HCT116 (cell line): ENCODE data around the gene PVR. TPM values are rescaled to one million over a fixed set of nuclear protein-coding genes. Genes with fewer than 3 reads are reported as not detected.

Source experiments
- ATAC-seq: fragments of 200-7000 bp; cut with Tn5 transposase; 2 replicates; pipeline ENCODE4 v1.9.1; 2020; ENCODE audit warnings: mild to moderate bottlenecking, moderate library complexity
- BruUV-seq: library from RNA; stranded (reverse); fragments of 400-500 nt; replicated peaks from 2 replicates; lab custom pipeline; 2021; lab: Mats Ljungman, UMichigan
- CTCF ChIA-PET: fragments of 300-600 bp; sonication (Branson Sonifier 250); formaldehyde crosslinking; loops from one replicate; lab custom pipeline; 2021; ENCODE audit warnings: antibody characterized with exemption; lab: Charles Lee
- POLR2A ChIA-PET: fragments of 300-600, 350-600 bp; sonication (Branson Sonifier 250); formaldehyde crosslinking; loops from one replicate; lab custom pipeline; 2021; ENCODE audit warnings: antibody characterized with exemption; lab: Charles Lee
- RAD21 ChIA-PET, 2 experiments: fragments of 300-600 bp; sonication (Branson Sonifier 250); formaldehyde crosslinking; loops; one replicate each; lab custom pipeline; 2023; ENCODE audit warnings: low total read pairs in 2 of 2; ENCODE audit not compliant: uncharacterized antibody in 2 of 2, unreplicated experiment in 2 of 2, low non-redundant PET in 1 of 2; lab: Charles Lee
- DNase-seq: peaks from one replicate; pipeline ENCODE4 v3.0.0-alpha.2; 2010; ENCODE audit warnings: low read depth, low spot score
- H2AFZ ChIP-seq: fragments of 200-600 bp; shearing (Covaris generic), sonication (generic); 2 replicates; pipeline ENCODE4 v1.6.1; 2017; ENCODE audit warnings: low read depth, mixed run types, mixed read lengths, antibody characterized with exemption, low read length; ENCODE audit not compliant: poor library complexity, severe bottlenecking
- H3K27ac ChIP-seq: 2 replicates; pipeline ENCODE4 v1.5.1; 2012; ENCODE audit warnings: low read depth, low read length
- H3K27me3 ChIP-seq: fragments of 200-600 bp; sonication (generic); 2 replicates; pipeline ENCODE4 v1.6.1; 2016; ENCODE audit warnings: mixed run types, low read length, mixed read lengths; ENCODE audit not compliant: insufficient read depth
- H3K36me3 ChIP-seq, 2 experiments: fragments of 200-500 bp in 1 of 2; fragments of 200-600 bp in 1 of 2; sonication (Bioruptor generic) in 1 of 2; sonication (generic) in 1 of 2; 2 replicates each; pipeline versions ENCODE4 v1.5.1 to v1.6.1; 2014 to 2016; ENCODE audit warnings: low read length in 2 of 2, inconsistent platforms in 1 of 2, mixed read lengths in 1 of 2, mixed run types in 1 of 2; ENCODE audit not compliant: insufficient read depth in 2 of 2, control insufficient read depth in 1 of 2
- H3K4me1 ChIP-seq, 2 experiments: fragments of 200-600 bp in 1 of 2; sonication (generic) in 1 of 2; 2 replicates each; pipeline versions ENCODE4 v1.5.1 to v1.6.1; 2012 to 2017; ENCODE audit warnings: low read length in 2 of 2, inconsistent platforms in 1 of 2, mild to moderate bottlenecking in 1 of 2, mixed read lengths in 1 of 2, mixed run types in 1 of 2, moderate library complexity in 1 of 2; ENCODE audit not compliant: insufficient read depth in 2 of 2, control insufficient read depth in 1 of 2
- H3K4me2 ChIP-seq: fragments of 200-600 bp; sonication (generic); 2 replicates; pipeline ENCODE4 v1.6.1; 2017; ENCODE audit warnings: mixed run types, low read length, mixed read lengths
- H3K4me3 ChIP-seq, 2 experiments: fragments of 200-600 bp in 1 of 2; sonication (generic) in 1 of 2; replicated peaks in 1 of 2; 2 replicates each; pipeline ENCODE4 v1.5.1; 2011 to 2016; ENCODE audit warnings: low read length in 2 of 2, control low read depth in 1 of 2, low read depth in 1 of 2, mild to moderate bottlenecking in 1 of 2, mixed read lengths in 1 of 2, mixed run types in 1 of 2
- H3K79me2 ChIP-seq: fragments of 200-600 bp; sonication (generic); 2 replicates; pipeline ENCODE4 v1.6.1; 2017; ENCODE audit warnings: mild to moderate bottlenecking, mixed run types, low read length, moderate library complexity, mixed read lengths; ENCODE audit not compliant: insufficient read depth
- H3K9ac ChIP-seq: fragments of 200-600 bp; sonication (generic); 2 replicates; pipeline ENCODE4 v1.6.1; 2016; ENCODE audit warnings: low read length, mixed read lengths
- H3K9me2 ChIP-seq: fragments of 200-600 bp; sonication (generic), shearing (Covaris generic); 2 replicates; pipeline ENCODE4 v1.6.1; 2017; ENCODE audit warnings: mixed run types, mild to moderate bottlenecking, moderate library complexity; ENCODE audit not compliant: insufficient read depth
- H3K9me3 ChIP-seq, 2 experiments: fragments of 200-500 bp in 1 of 2; fragments of 200-600 bp in 1 of 2; sonication (Bioruptor generic) in 1 of 2; sonication (generic) in 1 of 2; 2 replicates each; pipeline ENCODE4 v1.6.1; 2014 to 2017; ENCODE audit warnings: low read length in 2 of 2, mixed read lengths in 2 of 2, inconsistent platforms in 1 of 2, low read depth in 1 of 2, mild to moderate bottlenecking in 1 of 2, mixed run types in 1 of 2, moderate library complexity in 1 of 2; ENCODE audit not compliant: control insufficient read depth in 1 of 2, insufficient read depth in 1 of 2
- H4K20me1 ChIP-seq: fragments of 200-600 bp; sonication (generic), shearing (Covaris generic); 2 replicates; pipeline ENCODE4 v1.6.1; 2017; ENCODE audit warnings: mixed run types, mild to moderate bottlenecking, moderate library complexity; ENCODE audit not compliant: insufficient read depth
- CBX3 ChIP-seq: IDR thresholded peaks from 2 replicates; pipeline ENCODE4 v1.6.1; 2012; ENCODE audit warnings: low read depth
- CEBPB ChIP-seq: IDR thresholded peaks from 2 replicates; pipeline ENCODE4 v1.6.1; 2012; ENCODE audit warnings: low read depth
- EGR1 ChIP-seq: IDR thresholded peaks from 2 replicates; pipeline ENCODE4 v1.6.1; 2012; ENCODE audit warnings: low read depth
- JUND ChIP-seq: IDR thresholded peaks from 2 replicates; pipeline ENCODE4 v1.6.1; 2012
- POLR2A ChIP-seq: IDR thresholded peaks from 2 replicates; pipeline ENCODE4 v1.7.0; 2011; ENCODE audit warnings: borderline replicate concordance; ENCODE audit not compliant: insufficient read depth, insufficient read length; ENCODE audit errors: extremely low read depth
- POLR2AphosphoS5 ChIP-seq: IDR thresholded peaks from 2 replicates; pipeline ENCODE4 v1.6.1; 2011; ENCODE audit warnings: mild to moderate bottlenecking, low read depth, low read length, moderate library complexity
- RAD21 ChIP-seq: IDR thresholded peaks from 2 replicates; pipeline ENCODE4 v1.6.1; 2012; ENCODE audit warnings: low read depth, mild to moderate bottlenecking
- SIN3A ChIP-seq: IDR thresholded peaks from 2 replicates; pipeline ENCODE4 v1.6.1; 2012; ENCODE audit warnings: low read depth
- SRF ChIP-seq: IDR thresholded peaks from 2 replicates; pipeline ENCODE4 v1.6.1; 2012; ENCODE audit warnings: low read depth
- YY1 ChIP-seq: IDR thresholded peaks from 2 replicates; pipeline ENCODE4 v1.6.1; 2011; ENCODE audit warnings: low read length, low read depth, moderate library complexity, mild to moderate bottlenecking; ENCODE audit not compliant: insufficient replicate concordance; ENCODE audit errors: extremely low read depth
- ZNF274 ChIP-seq: fragments of 200-500 bp; sonication (Bioruptor generic); IDR thresholded peaks from 2 replicates; pipeline ENCODE4 v1.6.1; 2014; ENCODE audit warnings: mild to moderate bottlenecking, low read depth, low read length, inconsistent platforms
- intact Hi-C: fragments of 100-400 bp; cut with micrococcal nuclease; formaldehyde crosslinking; loops from 2 replicates; pipeline ENCODE4 v1.10.0; 2022
- total RNA-seq: library from RNA; stranded (reverse); gene quantifications from one replicate; pipeline ENCODE4 v1.2.1, GENCODE V29; 2021; ENCODE audit not compliant: unreplicated experiment
- TF ChIP-seq, protein P1 (sequence below): IDR thresholded peaks from 2 replicates; pipeline ENCODE4 v1.6.1; 2011; ENCODE audit warnings: mild to moderate bottlenecking, low read length, moderate library complexity; ENCODE audit not compliant: insufficient replicate concordance; ENCODE audit errors: extremely low read depth
- TF ChIP-seq, protein P2 (sequence below): IDR thresholded peaks from 2 replicates; pipeline ENCODE4 v1.6.1; 2012

Gene PVR
- total RNA-seq, 1 experiment from 2014 or later: 62.0 TPM

DNA sequence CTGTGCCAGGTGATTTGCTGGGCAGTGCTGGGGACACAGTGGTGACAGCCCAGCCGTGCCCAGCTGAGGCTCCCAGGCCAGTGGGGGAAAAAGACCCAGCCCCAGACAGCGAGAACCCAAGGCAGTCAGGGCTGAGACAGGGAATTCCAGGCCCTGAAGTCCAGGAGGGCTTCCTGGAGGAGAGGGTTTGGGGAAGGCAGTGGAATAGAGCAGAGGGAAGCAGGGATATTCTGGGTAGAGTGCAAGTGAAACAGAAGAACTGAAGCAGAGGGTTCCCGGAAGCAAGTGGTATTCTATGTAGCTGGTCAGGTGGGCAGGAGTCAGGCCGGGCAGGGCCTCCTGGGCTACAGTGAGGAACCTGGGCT lies 53.9 kb downstream of the PVR start:
- Histone ChIP-seq H3K79me2 (no peaks in the 10 kb centered on the region), H3K36me3 (no peaks in the 10 kb centered on the region), H2AFZ (no peak overlapping the region), H3K27me3 (no peaks in the 10 kb centered on the region), H3K9ac (no peak overlapping the region), H3K27ac (no peak overlapping the region), H4K20me1 (no peaks in the 10 kb centered on the region), H3K9me2 (no peaks in the 10 kb centered on the region), H3K9me3 (no peaks in the 10 kb centered on the region), H3K4me3 (no peak overlapping the region), H3K4me2 (no peak overlapping the region), H3K4me1 (peaks cover 24 to 30% of the 10 kb centered on the region in 2 experiments)
- ChIA-PET RAD21 (no interaction called here), POLR2A (no interaction called here), CTCF (no interaction called here)
- no TSS peak for BruUV-seq
- ATAC-seq (no peak), DNase-seq (no peak)
- TF ChIP-seq, protein P1, sequence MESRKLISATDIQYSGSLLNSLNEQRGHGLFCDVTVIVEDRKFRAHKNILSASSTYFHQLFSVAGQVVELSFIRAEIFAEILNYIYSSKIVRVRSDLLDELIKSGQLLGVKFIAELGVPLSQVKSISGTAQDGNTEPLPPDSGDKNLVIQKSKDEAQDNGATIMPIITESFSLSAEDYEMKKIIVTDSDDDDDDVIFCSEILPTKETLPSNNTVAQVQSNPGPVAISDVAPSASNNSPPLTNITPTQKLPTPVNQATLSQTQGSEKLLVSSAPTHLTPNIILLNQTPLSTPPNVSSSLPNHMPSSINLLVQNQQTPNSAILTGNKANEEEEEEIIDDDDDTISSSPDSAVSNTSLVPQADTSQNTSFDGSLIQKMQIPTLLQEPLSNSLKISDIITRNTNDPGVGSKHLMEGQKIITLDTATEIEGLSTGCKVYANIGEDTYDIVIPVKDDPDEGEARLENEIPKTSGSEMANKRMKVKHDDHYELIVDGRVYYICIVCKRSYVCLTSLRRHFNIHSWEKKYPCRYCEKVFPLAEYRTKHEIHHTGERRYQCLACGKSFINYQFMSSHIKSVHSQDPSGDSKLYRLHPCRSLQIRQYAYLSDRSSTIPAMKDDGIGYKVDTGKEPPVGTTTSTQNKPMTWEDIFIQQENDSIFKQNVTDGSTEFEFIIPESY: no peak
- TF ChIP-seq CEBPB (no peak), EGR1 (no peak), RAD21 (no peak)
- intact Hi-C loops: no loop called here

DNA sequence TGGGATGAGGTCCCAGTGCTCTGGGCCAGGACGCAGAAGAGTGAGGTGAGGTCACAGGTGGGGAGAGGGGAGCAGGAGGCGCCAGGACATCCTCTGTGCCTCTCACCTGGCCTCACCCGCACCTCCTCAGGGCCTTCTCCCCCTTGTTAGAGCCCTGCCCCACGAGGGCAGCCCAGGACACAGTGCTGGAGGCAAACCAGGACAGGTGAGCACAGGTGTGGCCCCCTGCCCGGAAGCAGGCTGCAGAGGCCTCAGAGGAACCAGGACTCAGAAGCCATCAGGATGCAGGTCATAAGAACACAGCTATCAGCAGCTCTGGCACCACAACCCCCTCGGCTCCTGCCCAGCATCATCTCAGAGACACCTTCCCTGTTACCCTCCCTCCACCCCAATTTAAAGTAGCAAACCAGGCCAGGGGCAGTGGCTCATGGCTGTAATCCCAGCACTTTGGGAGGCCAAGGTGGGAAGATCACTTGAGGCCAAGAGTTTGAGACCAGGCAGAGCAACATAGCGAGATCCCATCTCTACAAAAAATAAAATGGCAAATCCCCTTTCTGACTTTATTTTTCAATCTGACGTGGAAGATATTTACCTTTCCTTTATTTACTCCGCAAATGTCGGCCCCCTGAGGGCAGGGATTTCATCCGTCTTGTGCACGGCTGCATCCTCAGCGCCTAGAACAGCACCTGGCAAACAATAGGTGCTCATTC lies 54.9 kb downstream of the PVR start, which contains the start of gene CEACAM16:
Gene CEACAM16 (plus strand): TSS at position 660 of the 710 bp plus-strand sequence. CDS start 2,306 bp downstream, outside the sequence.
- ATAC-seq (no peak), DNase-seq (no peak)
- no TSS peak for BruUV-seq
- TF ChIP-seq CBX3 (no peak), SIN3A (no peak), POLR2A (no peak), ZNF274 (no peak), POLR2AphosphoS5 (no peak), YY1 (no peak), JUND (no peak), SRF (no peak)
- TF ChIP-seq, protein P2, sequence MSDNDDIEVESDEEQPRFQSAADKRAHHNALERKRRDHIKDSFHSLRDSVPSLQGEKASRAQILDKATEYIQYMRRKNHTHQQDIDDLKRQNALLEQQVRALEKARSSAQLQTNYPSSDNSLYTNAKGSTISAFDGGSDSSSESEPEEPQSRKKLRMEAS: no peak
- TF ChIP-seq, protein P1: no peak
- H3K4me1 ChIP-seq: peaks cover 19 to 25% of the 10 kb centered on the region in 2 experiments
- H3K79me2 ChIP-seq: no peaks in the 10 kb centered on the region
- H3K9me3 ChIP-seq: no peaks in the 10 kb centered on the region
- no peak within 1 kb of the TSS for H3K4me2 ChIP-seq
- CTCF ChIA-PET: no interaction called here
- no peaks in the 10 kb centered on the region for H4K20me1 ChIP-seq
- H2AFZ ChIP-seq: no peak within 1 kb of the TSS
- no peaks in the 10 kb centered on the region for H3K27me3 ChIP-seq
- intact Hi-C loops: no loop called here
- no peak within 1 kb of the TSS for H3K4me3 ChIP-seq
- no peaks in the 10 kb centered on the region for H3K9me2 ChIP-seq
- RAD21 ChIA-PET: no interaction called here
- H3K27ac ChIP-seq: no peak within 1 kb of the TSS
- no peak within 1 kb of the TSS for H3K9ac ChIP-seq
- POLR2A ChIA-PET: no interaction called here
- H3K36me3 ChIP-seq: no peaks in the 10 kb centered on the region
